H1 (cell line): Measurements from ENCODE around the gene C3orf22.

Source experiments
- CTCF ChIP-seq, 3 experiments: IDR thresholded peaks; 1 replicate in 2 of 3; 2 replicates in 1 of 3; pipeline versions ENCODE4 v1.5.1 to v1.6.1; 2011; ENCODE audit warnings: low read length in 3 of 3, mild to moderate bottlenecking in 3 of 3, inconsistent platforms in 2 of 3, low read depth in 1 of 3, moderate library complexity in 1 of 3; ENCODE audit not compliant: insufficient read depth in 1 of 3; ENCODE audit errors: control extremely low read depth in 1 of 3
- EZH2 ChIP-seq: fragments of 200-600 bp; sonication (generic); IDR thresholded peaks from 2 replicates; pipeline ENCODE4 v1.7.1; 2012; ENCODE audit warnings: low read depth, mild to moderate bottlenecking, moderate library complexity, low read length, inconsistent platforms; ENCODE audit not compliant: severe bottlenecking
- SIX5 ChIP-seq: IDR thresholded peaks from 2 replicates; pipeline ENCODE4 v1.6.1; 2011; ENCODE audit warnings: mild to moderate bottlenecking, low read depth, low read length
- SP1 ChIP-seq: IDR thresholded peaks from 2 replicates; pipeline ENCODE4 v1.6.1; 2011; ENCODE audit warnings: low read depth, low read length
- SRF ChIP-seq: IDR thresholded peaks from 2 replicates; pipeline ENCODE4 v1.6.1; 2011; ENCODE audit warnings: mild to moderate bottlenecking, low read depth, low read length, moderate library complexity
- TAF7 ChIP-seq: optimal IDR thresholded peaks from 2 replicates; pipeline ENCODE3; 2011; ENCODE audit warnings: low read depth, mild to moderate bottlenecking, inconsistent platforms, low read length, moderate library complexity, borderline replicate concordance

GRCh38 chr3:126540342-126540849, 18.3 kb downstream of the C3orf22 start:
- TF ChIP-seq EZH2, result no peak
- no peak for TF ChIP-seq SP1
- TF ChIP-seq SRF, result no peak
- no peak for TF ChIP-seq CTCF (IDR thresholded peaks at IDR 0.05; ENCODE audit: control extremely low read depth in 1 of 3, insufficient read depth in 1 of 3, low read depth in 1 of 3, low read length in 3 of 3)
- TF ChIP-seq SIX5, result no peak
- no peak for TF ChIP-seq TAF7
